ENCODE measurements around the gene NOTO. TPM values are rescaled to one million over a fixed set of nuclear protein-coding genes. Genes with fewer than 3 reads are reported as not detected.

Gene NOTO
- total and polyA plus RNA-seq, 2 donors (not counting 3 experiments of a cell fraction or from before 2014, with no cell fraction given), result not detected

DNA sequence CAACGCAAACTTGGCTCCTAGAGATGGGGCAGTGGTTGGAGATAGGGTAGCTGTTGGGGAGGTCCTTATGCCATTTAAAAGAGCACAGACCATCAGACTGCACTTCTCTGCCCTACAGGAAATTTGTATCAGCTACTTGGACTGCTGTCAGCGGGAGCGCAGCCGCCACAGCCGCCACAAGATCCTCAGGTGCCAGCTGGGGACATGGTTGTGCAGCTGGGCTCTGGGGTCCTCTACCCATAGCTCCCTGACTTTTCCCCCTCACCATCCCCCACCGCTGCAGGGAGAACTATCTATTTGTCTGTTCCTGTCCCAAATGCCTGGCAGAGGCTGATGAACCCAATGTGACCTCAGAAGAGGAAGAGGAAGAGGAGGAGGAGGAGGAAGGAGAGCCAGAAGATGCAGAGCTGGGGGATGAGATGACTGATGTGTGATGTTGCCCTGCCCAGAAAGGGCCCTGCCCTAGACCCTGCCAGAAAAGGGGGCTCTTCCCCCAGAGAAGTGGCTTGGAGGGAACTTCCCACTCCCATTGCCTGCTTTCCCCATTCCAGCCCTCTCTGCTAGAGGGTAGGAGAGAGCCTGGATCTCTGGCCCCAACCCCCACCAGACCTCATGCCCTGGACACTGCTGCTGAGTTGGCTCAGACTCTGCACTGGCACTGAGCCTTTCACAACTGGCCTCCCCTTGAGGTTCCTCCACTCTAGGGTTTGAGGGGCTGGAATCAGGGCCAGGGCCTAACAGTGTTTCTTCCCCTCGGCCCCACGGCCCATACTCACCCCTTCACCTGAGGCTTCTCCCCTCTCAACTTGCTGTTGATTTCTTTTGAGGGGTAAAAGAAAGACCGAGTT, 23.4 kb downstream of the NOTO start:
- H3K27ac ChIP-seq (ENCODE audit: insufficient read depth, low read depth, low read length), result no peak overlapping the region
- no peaks in the 10 kb centered on the region for H3K27me3 ChIP-seq (ENCODE audit: control insufficient read depth in 2 of 2, insufficient read depth in 2 of 2, low read length in 2 of 2)
- no peaks in the 10 kb centered on the region for H3K9me3 ChIP-seq (replicated peaks; ENCODE audit: control insufficient read depth, insufficient read depth, low read length)
- intact Hi-C loops (cut with micrococcal nuclease), result no loop called here
- H3K79me2 ChIP-seq (ENCODE audit: control insufficient read depth, insufficient read depth, low read length), result no peaks in the 10 kb centered on the region
- H2AFZ ChIP-seq (ENCODE audit: low read depth, low read length), result no peak overlapping the region
- H3K36me3 ChIP-seq (ENCODE audit: control insufficient read depth in 2 of 2, extremely low read depth in 1 of 2, insufficient read depth in 2 of 2, low read length in 2 of 2), result peaks cover 0 to 13% of the 10 kb centered on the region in 2 experiments
- no peak overlapping the region for H3K9ac ChIP-seq (replicated peaks; ENCODE audit: extremely low read depth, insufficient read depth, low read length)
- FAIRE-seq (no peak), DNase-seq (ENCODE audit: low read depth, low spot score) (no peak)
- ChIA-PET CTCF (interaction anchor here (2.8 kb wide), 1 partner anchor 13 kb away, joined by 10 read pairs; no protein-coding TSS in a partner anchor), POLR2A (interaction anchor here (0.9 kb wide), 1 partner anchor 9 kb away, joined by 3 read pairs; the partner anchor contains the start of gene CCT7)
- no peak overlapping the region for H3K4me3 ChIP-seq (replicated peaks in 1 of 3; ENCODE audit: insufficient read depth in 1 of 3, low read depth in 1 of 3, low read length in 3 of 3)
- BruUV-seq (replicated peaks), result no TSS peak
- TF ChIP-seq, protein P1, sequence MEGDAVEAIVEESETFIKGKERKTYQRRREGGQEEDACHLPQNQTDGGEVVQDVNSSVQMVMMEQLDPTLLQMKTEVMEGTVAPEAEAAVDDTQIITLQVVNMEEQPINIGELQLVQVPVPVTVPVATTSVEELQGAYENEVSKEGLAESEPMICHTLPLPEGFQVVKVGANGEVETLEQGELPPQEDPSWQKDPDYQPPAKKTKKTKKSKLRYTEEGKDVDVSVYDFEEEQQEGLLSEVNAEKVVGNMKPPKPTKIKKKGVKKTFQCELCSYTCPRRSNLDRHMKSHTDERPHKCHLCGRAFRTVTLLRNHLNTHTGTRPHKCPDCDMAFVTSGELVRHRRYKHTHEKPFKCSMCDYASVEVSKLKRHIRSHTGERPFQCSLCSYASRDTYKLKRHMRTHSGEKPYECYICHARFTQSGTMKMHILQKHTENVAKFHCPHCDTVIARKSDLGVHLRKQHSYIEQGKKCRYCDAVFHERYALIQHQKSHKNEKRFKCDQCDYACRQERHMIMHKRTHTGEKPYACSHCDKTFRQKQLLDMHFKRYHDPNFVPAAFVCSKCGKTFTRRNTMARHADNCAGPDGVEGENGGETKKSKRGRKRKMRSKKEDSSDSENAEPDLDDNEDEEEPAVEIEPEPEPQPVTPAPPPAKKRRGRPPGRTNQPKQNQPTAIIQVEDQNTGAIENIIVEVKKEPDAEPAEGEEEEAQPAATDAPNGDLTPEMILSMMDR (IDR thresholded peaks at IDR 0.05; ENCODE audit: extremely low read depth in 1 of 2, insufficient read depth in 1 of 2, low read depth in 1 of 2, low read length in 2 of 2), result no peak
- TF ChIP-seq POLR2AphosphoS5 (IDR thresholded peaks at IDR 0.05; ENCODE audit: insufficient read depth, low read depth, low read length) (no peak), MYC (IDR thresholded peaks at IDR 0.05; ENCODE audit: low read depth, low read length) (no peak), POLR2A (IDR thresholded peaks at IDR 0.05; ENCODE audit: low read depth, low read length) (no peak), GATA2 (IDR thresholded peaks at IDR 0.05; ENCODE audit: insufficient read depth, insufficient read length, low read depth, low read length) (no peak), JUN (IDR thresholded peaks at IDR 0.05; ENCODE audit: borderline replicate concordance, insufficient read depth, insufficient read length, low read depth) (no peak), FOS (IDR thresholded peaks at IDR 0.05; ENCODE audit: borderline replicate concordance, insufficient read depth, low read length) (no peak), EZH2 (IDR thresholded peaks at IDR 0.05; ENCODE audit: borderline replicate concordance, low read depth, low read length, severe bottlenecking) (no peak)
- TF ChIP-seq, protein P2, sequence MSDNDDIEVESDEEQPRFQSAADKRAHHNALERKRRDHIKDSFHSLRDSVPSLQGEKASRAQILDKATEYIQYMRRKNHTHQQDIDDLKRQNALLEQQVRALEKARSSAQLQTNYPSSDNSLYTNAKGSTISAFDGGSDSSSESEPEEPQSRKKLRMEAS (IDR thresholded peaks at IDR 0.05; ENCODE audit: insufficient read depth, insufficient read length), result no peak
- H4K20me1 ChIP-seq (replicated peaks; ENCODE audit: control insufficient read depth, extremely low read depth, insufficient read depth, low read length), result no peaks in the 10 kb centered on the region
- H3K4me1 ChIP-seq (ENCODE audit: control insufficient read depth, extremely low read depth, insufficient read depth, low read length), result no peaks in the 10 kb centered on the region
- dilution Hi-C loops (cut with MboI; ENCODE audit: extremely low pct_ligation_motif_present, low sequenced_read_pairs), result no loop called here
- H3K4me2 ChIP-seq (ENCODE audit: insufficient read depth, low read length), result no peak overlapping the region
- no peaks in the 10 kb centered on the region for H3K9me1 ChIP-seq (replicated peaks; ENCODE audit: control insufficient read depth, extremely low read depth, insufficient read depth, low read length)

Measured in endothelial cell of umbilical vein (primary cell).